Measurements from ENCODE around the gene PDZD8. TPM values are rescaled to one million over a fixed set of nuclear protein-coding genes. Genes with fewer than 3 reads are reported as not detected.

Gene PDZD8
- total RNA-seq, 4 donors from 2014 or later: 28.6 to 54.3 (median 34.8) TPM

DNA sequence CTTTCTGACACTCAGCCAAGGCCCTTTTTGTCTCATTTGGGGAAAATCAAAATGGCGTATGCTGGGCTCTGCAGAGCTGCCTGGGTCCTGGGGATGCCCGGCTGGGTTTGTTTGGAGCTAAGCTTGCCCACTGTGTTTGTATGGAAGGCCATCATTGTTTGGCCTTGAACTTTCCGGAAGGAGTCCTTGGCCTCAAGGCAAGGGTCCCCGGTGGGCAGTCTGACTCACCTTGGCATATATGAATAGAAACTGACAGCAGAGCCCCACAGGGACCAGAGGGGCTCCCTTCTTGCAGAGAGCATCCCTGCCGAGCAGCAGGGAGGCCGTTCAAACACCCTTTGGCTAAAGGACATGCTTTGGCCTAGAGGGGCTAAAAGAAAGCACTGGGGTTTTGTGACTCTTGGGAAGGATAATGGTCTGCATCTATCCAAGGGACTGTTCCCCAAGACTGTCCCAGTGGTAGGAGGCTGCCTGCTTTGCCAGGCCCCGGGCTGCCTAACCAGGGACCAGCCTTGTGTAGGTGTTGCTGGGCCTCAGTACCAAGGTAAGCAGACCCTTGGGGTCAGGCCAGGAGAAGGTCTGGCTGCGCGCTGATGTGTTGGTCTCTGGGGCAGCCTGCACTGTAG lies 119.3 kb downstream of the PDZD8 start:
- TF ChIP-seq, protein P1, sequence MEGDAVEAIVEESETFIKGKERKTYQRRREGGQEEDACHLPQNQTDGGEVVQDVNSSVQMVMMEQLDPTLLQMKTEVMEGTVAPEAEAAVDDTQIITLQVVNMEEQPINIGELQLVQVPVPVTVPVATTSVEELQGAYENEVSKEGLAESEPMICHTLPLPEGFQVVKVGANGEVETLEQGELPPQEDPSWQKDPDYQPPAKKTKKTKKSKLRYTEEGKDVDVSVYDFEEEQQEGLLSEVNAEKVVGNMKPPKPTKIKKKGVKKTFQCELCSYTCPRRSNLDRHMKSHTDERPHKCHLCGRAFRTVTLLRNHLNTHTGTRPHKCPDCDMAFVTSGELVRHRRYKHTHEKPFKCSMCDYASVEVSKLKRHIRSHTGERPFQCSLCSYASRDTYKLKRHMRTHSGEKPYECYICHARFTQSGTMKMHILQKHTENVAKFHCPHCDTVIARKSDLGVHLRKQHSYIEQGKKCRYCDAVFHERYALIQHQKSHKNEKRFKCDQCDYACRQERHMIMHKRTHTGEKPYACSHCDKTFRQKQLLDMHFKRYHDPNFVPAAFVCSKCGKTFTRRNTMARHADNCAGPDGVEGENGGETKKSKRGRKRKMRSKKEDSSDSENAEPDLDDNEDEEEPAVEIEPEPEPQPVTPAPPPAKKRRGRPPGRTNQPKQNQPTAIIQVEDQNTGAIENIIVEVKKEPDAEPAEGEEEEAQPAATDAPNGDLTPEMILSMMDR (IDR thresholded peaks at IDR 0.05; ENCODE audit: low read depth): no peak

DNA sequence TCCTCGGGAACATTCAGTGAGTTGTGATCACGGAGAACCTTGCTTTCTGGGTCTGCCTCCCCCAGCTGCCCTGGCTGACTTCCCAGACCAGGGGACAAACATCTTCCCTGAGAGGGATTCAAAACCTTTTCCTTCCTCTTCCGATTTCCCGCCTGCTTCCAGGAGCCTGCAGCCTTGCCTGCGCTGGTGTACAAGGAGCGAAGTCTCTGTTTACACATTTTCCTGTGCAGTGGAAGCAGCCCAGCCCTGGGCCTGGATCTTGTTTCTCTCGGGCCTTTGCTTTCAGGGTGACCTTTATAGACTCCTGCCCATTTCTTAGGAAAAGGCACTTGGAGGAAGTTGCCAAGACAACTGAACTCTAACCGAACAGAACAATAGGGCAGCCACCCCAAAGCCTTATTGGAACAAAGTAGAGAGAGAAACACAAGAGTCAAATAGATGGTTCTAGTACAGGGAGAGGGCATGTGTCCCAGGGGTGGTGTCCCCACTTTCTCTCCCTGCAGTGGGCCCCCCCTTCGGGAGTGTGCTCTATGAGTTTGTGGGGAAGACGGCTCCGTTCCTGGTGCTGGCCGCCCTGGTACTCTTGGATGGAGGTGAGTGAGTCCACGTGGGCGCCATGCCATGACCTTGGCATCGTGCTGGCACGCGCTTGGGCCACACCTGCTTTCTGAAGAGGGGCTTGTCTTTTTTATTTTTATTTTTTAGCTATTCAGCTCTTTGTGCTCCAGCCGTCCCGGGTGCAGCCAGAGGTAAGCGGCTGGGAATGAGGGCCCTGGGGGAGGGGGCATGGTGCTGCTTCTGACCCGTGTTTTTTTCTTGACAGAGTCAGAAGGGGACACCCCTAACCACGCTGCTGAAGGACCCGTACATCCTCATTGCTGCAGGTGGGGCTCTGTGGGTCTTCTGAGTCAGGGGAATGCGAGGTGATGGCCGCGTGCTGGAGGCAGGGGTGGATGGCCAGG lies 120.2 kb downstream of the PDZD8 start:
- TF ChIP-seq, protein P1 (IDR thresholded peaks at IDR 0.05; ENCODE audit: low read depth): no peak

DNA sequence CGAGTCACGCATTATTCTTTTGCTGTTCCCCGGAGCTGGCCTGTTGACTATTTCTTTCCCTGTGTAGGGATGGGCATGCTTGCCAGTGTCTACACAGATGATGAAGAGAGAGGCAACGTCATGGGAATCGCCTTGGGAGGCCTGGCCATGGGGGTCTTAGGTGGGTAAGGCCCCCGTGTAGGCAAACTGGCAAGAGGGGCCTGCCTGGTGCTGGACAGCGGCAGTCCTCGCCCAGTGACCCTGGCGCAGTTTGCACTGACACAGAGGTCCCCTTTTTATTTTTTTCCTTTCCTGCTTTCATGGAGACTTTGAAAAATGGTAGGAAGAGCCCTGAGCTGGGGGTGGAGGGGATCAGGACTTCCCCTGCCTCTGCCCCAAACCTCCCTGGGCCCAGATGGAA lies 120.9 kb downstream of the PDZD8 start:
- TF ChIP-seq, protein P1 (IDR thresholded peaks at IDR 0.05; ENCODE audit: low read depth): no peak

DNA sequence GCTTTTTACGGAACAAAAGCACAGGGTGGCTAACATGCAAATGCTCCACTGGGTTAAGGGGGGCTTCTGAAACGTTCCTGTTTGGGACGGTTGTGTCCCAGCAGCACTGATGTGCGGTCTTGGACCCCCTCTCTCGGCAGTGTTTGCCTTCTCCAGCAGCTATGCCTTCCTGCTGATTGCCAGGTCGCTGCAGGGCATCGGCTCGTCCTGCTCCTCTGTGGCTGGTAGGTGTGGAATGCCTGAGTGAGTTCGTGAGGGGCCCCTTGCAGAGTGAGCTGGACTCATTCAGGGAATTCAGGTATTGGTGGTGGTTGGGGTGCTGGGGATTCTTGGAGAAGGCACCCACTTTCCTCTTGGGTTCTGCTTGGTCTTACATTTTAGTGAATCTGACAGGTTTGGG lies 121.3 kb downstream of the PDZD8 start:
- TF ChIP-seq, protein P1 (IDR thresholded peaks at IDR 0.05; ENCODE audit: low read depth): no peak

DNA sequence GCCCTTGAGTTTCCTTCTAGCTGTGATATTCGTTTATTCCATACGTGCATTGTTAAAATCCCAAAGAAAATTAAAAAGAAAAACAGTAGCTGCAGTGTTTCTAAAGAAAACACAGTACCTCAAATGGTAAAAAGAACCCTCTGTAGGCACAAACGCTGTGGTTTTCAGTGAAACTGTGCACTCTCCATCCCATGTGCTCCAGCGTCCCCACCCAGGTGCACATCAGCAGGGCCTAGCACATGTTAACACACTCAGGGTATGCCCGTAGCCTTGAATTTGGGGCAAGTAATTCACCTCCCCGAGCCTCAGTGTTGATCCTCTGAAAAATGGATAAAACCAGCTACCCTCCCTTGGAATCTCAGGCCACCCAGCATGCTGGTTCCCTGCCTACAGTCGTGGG lies 124.8 kb downstream of the PDZD8 start:
- TF ChIP-seq, protein P1 (IDR thresholded peaks at IDR 0.05; ENCODE audit: low read depth): no peak

DNA sequence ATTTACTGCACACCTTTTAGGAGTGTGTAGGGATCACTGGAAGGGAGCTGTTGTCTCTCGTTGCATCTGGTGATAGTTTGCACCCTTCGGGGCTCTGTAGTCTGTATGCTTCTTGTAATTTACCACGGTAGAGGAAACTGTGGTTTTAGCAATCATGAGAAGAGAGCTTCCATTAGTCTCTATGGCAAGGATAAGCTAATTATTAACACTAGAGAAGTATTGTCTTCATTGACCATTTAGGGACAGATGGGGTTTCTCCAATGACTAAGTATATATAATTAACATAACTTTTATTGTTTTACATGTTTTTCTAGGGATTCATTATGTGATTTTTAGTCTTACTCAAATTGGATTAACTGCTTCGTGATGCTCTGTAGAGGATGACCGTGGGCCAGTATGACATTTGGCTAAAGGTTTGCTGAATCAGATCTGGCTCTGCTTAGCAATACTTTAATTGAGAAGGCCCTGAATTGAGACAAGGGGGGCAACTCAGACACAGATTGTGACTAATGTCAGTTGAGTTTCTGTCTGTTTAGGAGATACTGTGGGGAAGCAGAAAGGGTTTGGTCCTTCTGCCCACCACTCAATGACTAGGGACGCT lies 125.6 kb downstream of the PDZD8 start:
- TF ChIP-seq, protein P1 (IDR thresholded peaks at IDR 0.05; ENCODE audit: low read depth): no peak

Data from subcutaneous adipose tissue (tissue), 4 donors.